ENCODE results near the gene HTRA2. TPM values are rescaled to one million over a fixed set of nuclear protein-coding genes. Genes with fewer than 3 reads are reported as not detected.

The HTRA2 gene
- total RNA-seq, 1 experiment from 2014 or later, result 24.9 TPM

GRCh38 chr2:74566754-74567085 lies 37.0 kb downstream of the HTRA2 start:
- no peaks in the 10 kb centered on the region for H3K9me3 Mint-ChIP-seq
- Histone ChIP-seq H3K23me2 (ENCODE audit: insufficient read length, low read depth, low read length, poor library complexity, severe bottlenecking) (no peaks in the 10 kb centered on the region), H3K9ac (ENCODE audit: extremely low read depth, insufficient read length, low read length) (no peak overlapping the region), H3T11ph (ENCODE audit: low read length) (no peak overlapping the region), H3K56ac (ENCODE audit: insufficient read length, low read depth, low read length) (no peak overlapping the region), H4K8ac (replicated peaks; ENCODE audit: insufficient read length, low read depth, low read length) (no peak overlapping the region), H3K27ac (ENCODE audit: insufficient read length, low read depth, low read length) (no peak overlapping the region), H2AK5ac (ENCODE audit: insufficient read length, low read length) (no peak overlapping the region), H3K4me2 (ENCODE audit: insufficient read depth, insufficient read length, low read length) (no peak overlapping the region), H2AFZ (ENCODE audit: low read length) (no peak overlapping the region), H3K18ac (ENCODE audit: insufficient read length, low read depth, low read length) (no peak overlapping the region), H2BK20ac (ENCODE audit: low read depth, low read length, poor library complexity, severe bottlenecking) (no peak overlapping the region), H2BK15ac (ENCODE audit: low read depth, low read length) (no peak overlapping the region), H3K9me3 (ENCODE audit: control insufficient read depth, low read depth, low read length) (no peaks in the 10 kb centered on the region), H3K23ac (ENCODE audit: insufficient read length, low read depth, low read length) (no peak overlapping the region), H3K27me3 (ENCODE audit: insufficient read depth, low read length) (no peaks in the 10 kb centered on the region), H3K14ac (ENCODE audit: insufficient read depth, low read length) (no peak overlapping the region), H2BK120ac (ENCODE audit: low read depth, low read length, poor library complexity, severe bottlenecking) (no peak overlapping the region), H2BK5ac (ENCODE audit: insufficient read length, low read length) (no peak overlapping the region), H4K20me1 (ENCODE audit: control insufficient read depth, insufficient read depth, insufficient read length) (no peaks in the 10 kb centered on the region), H3K79me1 (ENCODE audit: insufficient read depth, low read depth, low read length, poor library complexity, severe bottlenecking) (no peaks in the 10 kb centered on the region), H2BK12ac (ENCODE audit: insufficient read length, low read depth, low read length) (no peak overlapping the region), H3K4me1 (ENCODE audit: insufficient read depth, low read length) (no peaks in the 10 kb centered on the region), H3K4ac (ENCODE audit: low read depth, low read length) (no peak overlapping the region), H4K91ac (ENCODE audit: insufficient read length, low read depth, low read length) (no peak overlapping the region), H3K79me2 (ENCODE audit: insufficient read depth, low read length) (no peaks in the 10 kb centered on the region), H4K5ac (ENCODE audit: insufficient read length, low read depth, low read length) (no peak overlapping the region)
- no peak overlapping the region for H3K4me3 Mint-ChIP-seq
- H3K27ac Mint-ChIP-seq, result no peak overlapping the region
- no peak for TF ChIP-seq CTCF (conservative IDR thresholded peaks at IDR 0.05)
- no peaks in the 10 kb centered on the region for H3K36me3 Mint-ChIP-seq (ENCODE audit: insufficient read depth in 1 of 3, low read depth in 3 of 3)
- peaks cover 11% of the 10 kb centered on the region for H3K27me3 Mint-ChIP-seq (ENCODE audit: low read depth)
- DNase-seq, result no peak
- H3K4me1 Mint-ChIP-seq, result no peaks in the 10 kb centered on the region
